Activated CD8-positive, alpha-beta memory T cell treated with anti-CD3 and anti-CD28 coated beads for 36 hours (primary cell): Measurements from ENCODE around the gene TMEM147. TPM values are rescaled to one million over a fixed set of nuclear protein-coding genes. Genes with fewer than 3 reads are reported as not detected.

Experiments
- CTCF ChIA-PET: fragments of 350-600 bp; sonication (Branson Sonifier 250); formaldehyde crosslinking; loops from one replicate; lab custom pipeline; 2021; ENCODE audit warnings: antibody characterized with exemption; lab: Charles Lee
- POLR2A ChIA-PET: fragments of 350-600 bp; sonication (Branson Sonifier 250); formaldehyde crosslinking; loops from one replicate; lab custom pipeline; 2021; ENCODE audit warnings: antibody characterized with exemption; lab: Charles Lee
- total RNA-seq, 2 experiments: library from RNA; stranded (reverse); gene quantifications; one replicate each; pipeline ENCODE4 v1.2.3, GENCODE V29; 2021

TMEM147 gene
- total RNA-seq, 2 experiments from 2014 or later = 106 to 110 TPM

DNA sequence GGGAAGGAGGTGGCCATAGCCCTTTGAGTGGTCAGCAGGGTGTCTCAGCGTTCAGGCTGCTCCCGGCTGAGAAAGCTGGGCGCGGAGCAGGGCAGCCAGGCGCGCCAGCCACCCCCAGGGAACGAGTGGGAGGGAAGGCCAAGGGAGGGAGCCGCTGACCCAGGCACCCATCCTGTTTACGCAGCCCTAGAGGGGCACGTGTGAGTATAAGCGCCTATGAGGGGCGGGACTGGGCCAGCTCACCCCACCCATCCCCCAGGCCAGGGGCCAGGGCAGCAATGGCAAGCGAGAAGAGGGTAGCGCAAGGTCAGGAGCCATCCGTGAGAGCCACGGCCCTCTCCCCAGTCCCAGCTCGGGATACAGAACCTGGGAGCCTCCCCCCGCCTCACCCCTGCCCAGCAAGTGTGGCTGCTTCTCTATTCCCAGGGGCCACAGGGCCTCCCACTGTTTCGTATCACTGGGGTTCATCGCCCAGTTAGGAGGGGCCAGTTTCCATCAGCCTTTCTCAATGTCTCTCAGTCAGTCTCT lies 31.1 kb upstream of the TMEM147 start:
- POLR2A ChIA-PET = no interaction called here
- CTCF ChIA-PET = interaction anchor here (0.8 to 1.6 kb wide), 2 partner anchors 17 to 77 kb away, joined by 3 read pairs; no protein-coding TSS in a partner anchor

DNA sequence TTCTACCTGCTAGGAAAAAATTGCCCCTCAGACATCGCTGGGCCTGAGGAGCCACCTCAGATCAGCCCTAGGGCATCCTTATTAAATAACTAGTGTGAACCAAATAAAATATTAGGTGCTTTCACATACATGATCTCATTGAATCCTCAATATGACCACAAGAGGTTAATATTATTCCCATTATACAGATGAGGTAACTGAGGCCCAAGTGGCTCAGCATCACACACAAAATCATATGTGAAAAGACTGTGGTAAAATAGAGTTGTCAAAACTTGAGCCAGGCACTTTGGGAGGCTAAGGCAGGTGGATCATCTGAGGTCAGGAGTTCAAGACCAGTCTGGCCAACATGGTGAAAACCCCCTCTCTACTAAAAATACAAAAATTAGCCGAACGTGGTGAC lies 29.1 kb upstream of the TMEM147 start:
- CTCF ChIA-PET = interaction anchor here (0.9 kb wide), 1 partner anchor 10 kb away, joined by 5 read pairs; no protein-coding TSS in a partner anchor
- POLR2A ChIA-PET = no interaction called here

DNA sequence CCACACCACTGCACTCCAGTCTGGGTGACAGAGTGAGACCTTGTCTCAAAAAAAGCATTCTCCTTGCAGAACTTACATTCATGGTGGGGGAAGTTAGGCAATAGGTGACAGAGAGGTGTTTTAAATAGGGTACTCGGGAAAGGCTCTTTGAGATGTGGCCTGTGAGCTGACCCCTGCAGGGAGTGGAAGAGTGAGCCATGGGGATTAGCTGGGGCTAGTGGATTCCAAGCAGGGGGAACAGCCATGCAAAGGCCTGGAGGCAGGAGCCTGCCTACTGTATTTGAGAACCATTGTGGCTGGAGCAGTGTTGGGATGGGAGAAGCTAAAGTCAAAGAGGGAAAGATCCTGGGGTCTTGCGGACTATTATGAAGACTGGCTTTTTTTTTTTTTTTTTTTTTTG lies 28.1 kb upstream of the TMEM147 start:
- ChIA-PET CTCF (interaction anchor here (0.6 to 2.3 kb wide), 3 partner anchors 11 to 323 kb away, joined by 3 to 6 read pairs (median 5); no protein-coding TSS in a partner anchor), POLR2A (no interaction called here)

- POLR2A ChIA-PET = no interaction called here
- CTCF ChIA-PET = interaction anchor here (2.3 kb wide), 1 partner anchor 23 kb away, joined by 6 read pairs; no protein-coding TSS in a partner anchor
Observed at GRCh38 chr19:35518313-35518712, 27.1 kb upstream of the TMEM147 start.

GRCh38 chr19:35519291-35519690 lies 26.1 kb upstream of the TMEM147 start:
- ChIA-PET POLR2A (no interaction called here), CTCF (interaction anchor here (0.6 to 2.3 kb wide), 2 partner anchors 24 to 78 kb away, joined by 4 to 6 read pairs; no protein-coding TSS in a partner anchor)

DNA sequence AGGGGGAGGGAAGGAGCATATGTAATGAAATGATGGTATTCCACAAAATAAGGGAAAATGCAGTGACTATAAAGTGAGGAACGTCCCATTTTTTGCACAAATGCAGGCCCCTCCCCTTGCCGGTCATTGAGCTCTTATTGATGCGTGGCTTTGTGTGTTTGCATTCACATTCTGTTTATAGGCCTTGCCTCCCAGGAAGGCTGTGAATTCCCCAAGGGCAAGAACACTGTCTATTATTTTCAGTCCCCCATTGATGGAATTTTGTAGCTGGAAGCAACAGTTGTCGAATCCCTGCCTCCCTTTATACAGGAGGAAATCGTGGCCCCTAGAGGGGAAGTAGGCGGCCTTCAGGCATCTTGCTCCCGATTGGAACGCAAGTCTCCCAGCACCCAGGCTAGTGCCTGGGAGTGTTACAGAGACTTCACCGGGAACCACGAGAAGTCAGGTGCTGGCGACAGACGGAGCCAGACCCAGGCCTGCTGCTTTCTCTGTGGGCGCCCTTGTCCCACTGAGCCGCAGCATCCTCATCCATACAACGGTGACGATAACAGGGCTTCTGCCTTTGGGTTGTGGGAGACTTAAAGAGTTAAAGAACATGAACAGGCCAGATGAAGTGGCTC lies 24.2 kb upstream of the TMEM147 start:
- POLR2A ChIA-PET = no interaction called here

DNA sequence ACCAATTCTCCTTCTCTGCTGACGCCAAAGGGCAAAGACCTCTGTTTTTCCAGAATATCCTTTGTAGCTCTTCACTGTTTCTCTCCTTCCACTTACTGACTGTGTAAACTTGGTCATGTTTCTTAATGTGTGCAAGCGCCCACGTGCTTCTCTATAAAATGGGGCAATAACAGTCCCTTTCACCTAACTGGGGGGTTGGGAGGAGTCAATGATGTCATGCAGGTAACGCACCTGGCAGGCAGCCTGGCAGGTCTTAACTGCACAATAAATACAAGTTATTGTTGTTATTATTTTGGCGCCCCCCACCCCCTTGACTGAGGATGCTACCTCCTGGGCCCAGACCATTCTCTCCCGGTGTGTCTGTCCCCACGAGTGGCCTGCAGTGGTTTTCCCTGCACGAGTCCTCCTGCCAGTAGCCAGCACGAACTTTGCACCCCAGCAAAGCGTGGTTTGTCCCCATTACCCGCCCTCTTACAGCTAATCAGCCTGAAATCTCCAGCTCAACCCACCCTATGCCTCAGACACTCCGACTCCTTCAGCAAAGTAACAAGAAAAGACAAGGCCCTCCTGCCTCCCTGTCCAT lies 22.6 kb upstream of the TMEM147 start:
- POLR2A ChIA-PET = no interaction called here
- CTCF ChIA-PET = no interaction called here

More for the DNA sequence above, 24.2 kb upstream of the TMEM147 start:
- CTCF ChIA-PET = no interaction called here

DNA sequence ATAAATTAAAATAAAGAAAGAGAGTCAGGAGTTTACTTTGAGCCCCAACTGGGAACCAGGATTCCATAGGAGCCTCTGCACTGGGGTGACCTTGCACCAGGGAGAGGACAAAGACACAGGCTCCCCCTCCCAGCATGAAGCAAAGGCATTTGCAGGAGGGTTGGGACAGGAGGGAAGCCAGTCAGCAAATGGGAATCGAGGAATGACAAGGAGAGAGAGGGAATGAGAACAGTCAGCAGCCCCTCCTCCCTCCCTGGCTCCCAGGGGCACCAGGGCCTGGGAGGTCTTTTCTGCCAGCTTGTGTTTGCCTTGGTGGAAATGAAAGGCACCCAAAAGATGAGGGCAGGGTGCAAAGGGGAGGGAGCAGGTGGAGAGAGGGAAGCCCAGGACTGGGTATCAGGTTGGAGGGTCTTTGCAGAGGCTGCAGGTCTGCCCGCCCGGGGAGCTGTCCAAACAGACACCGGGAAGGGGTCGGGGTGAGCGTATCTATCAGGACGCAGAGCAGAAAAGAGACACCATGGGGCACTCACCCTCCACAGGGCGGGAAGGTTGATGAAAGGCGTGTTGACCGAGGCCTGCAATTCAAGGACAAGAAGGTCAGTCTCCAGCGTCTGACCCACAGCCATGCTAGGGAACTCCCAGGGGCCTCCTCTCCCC lies 21.1 kb upstream of the TMEM147 start:
- ChIA-PET POLR2A (no interaction called here), CTCF (no interaction called here)

DNA sequence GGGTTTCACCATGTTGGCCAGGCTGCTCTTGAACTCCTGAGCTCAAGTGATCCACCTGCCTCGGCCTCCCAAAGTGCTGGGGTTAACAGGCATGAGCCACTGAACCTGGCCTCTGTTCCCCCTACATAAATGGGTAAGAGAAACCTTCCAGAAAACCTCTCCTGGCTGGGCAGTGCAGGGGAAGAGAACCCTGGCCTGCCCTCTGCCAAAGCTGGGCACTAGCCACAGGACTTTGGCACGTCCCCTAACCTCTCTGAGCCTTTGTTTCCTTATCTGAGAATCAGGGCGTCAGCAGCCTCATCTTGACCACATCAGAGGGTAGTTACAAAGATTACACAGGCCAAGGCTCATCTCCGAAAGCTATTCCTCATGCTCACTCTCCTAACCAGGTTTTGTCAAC lies 19.6 kb upstream of the TMEM147 start:
- ChIA-PET POLR2A (no interaction called here), CTCF (no interaction called here)

DNA sequence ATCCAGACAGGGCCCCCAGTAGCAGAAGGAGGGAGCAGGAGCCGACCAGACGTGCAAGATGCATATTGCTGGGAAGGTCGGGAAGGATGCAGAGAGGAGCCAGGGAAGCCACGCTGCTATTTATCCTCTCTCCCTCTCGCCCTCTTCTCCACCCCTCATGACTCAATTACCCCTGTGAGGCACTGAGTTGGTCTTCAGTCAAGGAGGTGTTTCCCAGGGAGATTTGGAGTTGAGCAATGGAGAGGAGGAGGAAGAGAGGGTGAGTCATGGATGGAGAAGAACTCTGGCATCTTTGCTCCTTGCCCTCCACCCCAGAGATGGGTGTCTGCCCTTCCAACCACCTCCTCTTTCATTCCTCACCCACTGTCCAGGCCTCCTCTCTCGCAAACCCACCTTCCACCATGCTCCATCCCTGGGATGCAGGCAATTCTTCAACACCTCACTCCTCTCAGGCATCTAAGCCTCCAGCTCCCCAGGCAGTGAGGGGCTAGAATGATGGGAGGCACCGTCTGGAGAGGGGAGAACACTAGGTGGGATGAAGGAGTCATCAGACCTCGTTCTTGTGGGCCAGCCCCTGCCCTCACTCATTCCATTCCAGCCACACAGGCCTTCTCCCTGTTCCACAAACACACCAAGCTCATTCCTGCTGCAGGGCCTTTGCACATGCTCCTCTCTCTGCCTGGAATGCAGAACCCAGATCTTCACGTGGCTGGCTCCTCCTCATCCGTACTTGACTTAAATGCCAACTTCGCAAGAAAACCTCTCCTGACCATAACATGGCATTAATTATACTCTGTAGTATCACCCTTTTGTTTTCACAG lies 17.0 kb upstream of the TMEM147 start, which contains the start of gene SBSN:
SBSN (minus strand) TSS at position 94 of the 821 bp plus-strand sequence; CDS start at position 64, 30 bp downstream.
- ChIA-PET POLR2A (no interaction called here), CTCF (interaction anchor here (0.6 kb wide), 1 partner anchor 56 kb away, joined by 3 read pairs; no protein-coding TSS in a partner anchor)

- CTCF ChIA-PET = no interaction called here
- POLR2A ChIA-PET = no interaction called here
Observed at GRCh38 chr19:35529241-35530218, 15.9 kb upstream of the TMEM147 start.

DNA sequence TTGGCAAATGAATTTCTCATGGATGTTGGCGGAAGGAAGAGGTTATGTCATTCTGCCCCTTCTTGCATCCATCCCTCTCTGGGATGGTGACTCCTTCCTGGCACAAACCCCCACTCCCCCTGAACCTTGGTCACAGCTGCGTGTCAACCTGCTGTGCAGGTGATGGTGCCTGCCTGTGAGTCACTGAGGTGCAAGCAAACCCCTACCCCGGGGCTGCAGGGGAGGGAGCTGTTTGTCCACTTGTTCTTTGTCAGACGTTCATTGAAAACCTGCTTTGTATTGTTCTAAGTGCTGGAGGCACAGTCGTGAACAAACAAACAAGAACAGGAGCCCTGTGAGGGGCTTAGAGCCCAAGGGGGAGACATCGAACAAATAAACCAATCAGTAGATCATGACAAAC lies 14.1 kb upstream of the TMEM147 start:
- POLR2A ChIA-PET = no interaction called here
- CTCF ChIA-PET = no interaction called here

DNA sequence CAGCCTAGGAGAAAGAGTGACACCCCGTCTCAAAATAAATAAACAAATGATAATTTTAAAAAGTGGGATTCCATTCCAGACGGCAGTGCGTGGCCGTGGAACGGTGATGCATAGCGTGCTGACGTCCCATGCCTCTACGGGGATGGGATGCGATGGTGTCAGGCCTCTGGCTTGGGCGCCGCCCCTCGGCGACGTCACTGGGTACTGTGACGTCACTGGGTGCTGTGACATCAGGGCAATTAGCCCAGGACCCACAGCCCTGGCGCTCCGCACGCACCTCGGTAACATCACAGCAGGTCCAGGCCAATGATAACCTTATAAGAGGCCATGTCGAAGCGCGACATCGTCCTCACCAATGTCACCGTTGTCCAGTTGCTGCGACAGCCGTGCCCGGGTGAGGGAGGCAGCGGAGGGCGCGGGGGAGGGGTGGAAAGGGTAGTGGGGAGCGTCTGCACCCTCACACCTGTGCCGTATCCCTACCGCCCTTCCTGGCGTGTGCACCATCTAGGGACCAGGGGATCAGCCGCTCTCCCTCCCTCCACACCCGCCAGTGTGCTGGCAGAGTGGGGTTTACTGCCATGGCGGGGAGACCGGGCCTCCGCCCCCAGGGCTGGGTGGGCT lies 12.1 kb upstream of the TMEM147 start, which contains the start of gene GAPDHS:
GAPDHS (plus strand) TSS at position 256 of the 621 bp plus-strand sequence; CDS start at position 328, 72 bp downstream.
- POLR2A ChIA-PET = no interaction called here

DNA sequence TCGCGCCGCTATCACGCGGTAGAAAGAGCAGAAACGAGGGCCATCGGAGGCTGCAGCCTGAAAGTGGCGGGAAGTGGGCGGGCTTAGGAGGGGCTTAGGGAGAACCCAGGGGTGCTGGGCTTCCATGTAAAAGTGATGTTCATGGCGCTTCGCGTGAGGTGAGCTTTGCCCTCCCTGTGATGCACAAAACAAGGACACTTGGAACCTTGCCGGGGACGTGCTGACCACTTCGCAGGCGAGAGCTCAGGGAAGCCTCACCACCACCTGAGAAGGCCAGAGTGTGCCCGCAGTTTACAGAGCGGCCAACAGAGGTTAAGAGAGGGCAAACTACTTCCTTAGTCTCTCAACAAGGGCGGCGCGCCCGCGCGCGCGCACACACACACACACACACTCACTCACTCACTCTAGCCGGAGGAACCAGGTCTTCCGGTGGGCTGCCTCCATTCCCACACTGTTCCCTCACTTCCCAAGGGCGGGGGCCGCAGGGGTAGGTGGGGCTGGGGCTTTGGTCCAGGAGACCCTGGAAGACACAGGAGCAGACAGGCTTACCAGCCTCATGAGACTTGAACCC lies 11.5 kb upstream of the TMEM147 start:
- ChIA-PET POLR2A (interaction anchor here (0.6 to 1.8 kb wide), 2 partner anchors 10 to 274 kb away, joined by 3 to 5 read pairs; no protein-coding TSS in a partner anchor), CTCF (no interaction called here)

More for the DNA sequence above, 12.1 kb upstream of the TMEM147 start, which contains the start of gene GAPDHS:
- CTCF ChIA-PET = no interaction called here

GRCh38 chr19:35534803-35535480 lies 10.5 kb upstream of the TMEM147 start:
- ChIA-PET POLR2A (interaction anchor here (1.8 kb wide), 1 partner anchor 9 kb away, joined by 5 read pairs; no protein-coding TSS in a partner anchor), CTCF (no interaction called here)

DNA sequence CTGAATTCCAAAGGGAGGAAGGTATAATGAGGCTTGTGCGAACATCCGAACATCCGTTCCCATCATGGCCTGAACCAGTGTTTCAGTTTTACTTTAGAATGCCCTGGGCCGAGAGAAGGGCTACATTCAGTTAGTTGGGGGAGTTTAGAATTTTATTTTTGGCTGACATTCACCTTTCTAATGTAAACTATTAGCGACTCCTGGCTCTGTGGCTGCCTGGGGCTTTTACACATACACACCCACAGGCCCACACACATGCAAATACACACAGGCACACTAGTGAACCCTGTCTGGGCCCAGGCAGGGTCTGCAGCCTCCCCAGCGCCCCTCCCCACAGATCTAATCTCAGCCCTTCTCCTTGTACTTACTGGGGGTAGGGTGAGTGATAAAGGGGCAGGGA lies 6.1 kb upstream of the TMEM147 start:
- CTCF ChIA-PET = interaction anchor here (0.5 kb wide), 1 partner anchor 58 kb away, joined by 4 read pairs; no protein-coding TSS in a partner anchor
- POLR2A ChIA-PET = no interaction called here
